ENCODE results near the gene PTTG1IP.
A peak's percentile ranks its signal among the peaks of the same experiment; 100 is the strongest.
"Not testable (repeated sequence)": the region's sequence is repeated elsewhere in the genome, so short reads cannot be mapped to it uniquely, and the experiment has no call there.

Gene PTTG1IP

GRCh38 chr21:44888581-44889550 lies 15.4 kb upstream of the PTTG1IP start:
- no peak for DNase-seq
- Mint-ChIP-seq H3K36me3 (ENCODE audit: insufficient read depth) (peaks cover 79% of the 10 kb centered on the region), H3K4me3 (no peak overlapping the region)

DNA sequence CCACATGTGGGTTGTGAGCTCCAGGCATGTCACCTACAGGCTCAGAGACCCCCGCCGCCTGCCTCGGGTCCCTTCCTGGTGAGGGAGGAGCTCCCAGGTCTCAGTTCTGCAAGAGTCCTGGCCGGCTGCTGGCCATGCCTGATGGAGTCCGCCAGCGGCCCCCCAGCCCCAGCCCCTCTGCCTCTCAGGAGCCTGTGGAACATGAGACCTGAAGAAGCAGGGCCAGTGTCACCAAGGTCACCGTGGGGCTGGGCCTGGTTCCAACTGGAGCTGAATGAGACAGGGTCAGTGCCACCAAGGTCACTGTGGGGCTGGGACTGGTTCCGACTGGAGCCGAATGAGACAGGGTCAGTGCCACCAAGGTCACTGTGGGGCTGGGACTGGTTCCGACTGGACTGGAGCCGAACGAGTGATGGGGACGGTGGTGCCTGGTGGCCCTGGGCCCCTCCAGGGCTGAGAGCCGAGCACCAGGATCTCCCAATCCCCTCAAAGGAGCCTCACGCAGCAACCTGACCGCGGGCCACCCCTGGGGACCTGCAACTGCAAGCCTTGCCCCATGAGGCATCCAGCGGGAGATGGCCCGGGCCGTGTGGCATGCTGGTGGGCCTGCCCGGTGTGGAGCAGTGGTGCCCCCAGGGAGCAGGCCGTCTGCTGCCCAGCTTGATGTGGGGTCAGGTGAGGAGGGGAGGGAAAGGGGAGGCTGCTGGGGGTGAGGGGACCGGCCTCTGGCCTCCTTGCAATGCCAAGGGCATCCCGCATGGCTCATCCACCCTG lies 14.5 kb upstream of the PTTG1IP start:
- peaks cover 71% of the 10 kb centered on the region for H3K36me3 Mint-ChIP-seq (ENCODE audit: insufficient read depth)
- H3K27ac Mint-ChIP-seq, result peak overlapping the region in 1 of 2 donors; percentile 84
- no peak overlapping the region for H3K4me3 Mint-ChIP-seq
- ATAC-seq (replicated peaks), result no peak
- H3K27me3 Mint-ChIP-seq, result no peaks in the 10 kb centered on the region
- H3K4me1 Mint-ChIP-seq (ENCODE audit: low read depth in 2 of 2), result peaks cover 6 to 20% of the 10 kb centered on the region in 2 donors
- DNase-seq, result no peak
- H3K9me3 Mint-ChIP-seq, result no peaks in the 10 kb centered on the region

More at GRCh38 chr21:44888581-44889550, 15.4 kb upstream of the PTTG1IP start:
- no peaks in the 10 kb centered on the region for H3K9me3 Mint-ChIP-seq
- peaks cover 10 to 25% of the 10 kb centered on the region in 2 donors for H3K4me1 Mint-ChIP-seq (ENCODE audit: low read depth in 2 of 2)
- H3K27me3 Mint-ChIP-seq, result no peaks in the 10 kb centered on the region
- ATAC-seq (replicated peaks), result no peak
- peak overlapping the region in 1 of 2 donors; percentile 76 for H3K27ac Mint-ChIP-seq

GRCh38 chr21:44887126-44887806 lies 13.8 kb upstream of the PTTG1IP start:
- Mint-ChIP-seq H3K27ac (peak overlapping the region in 1 of 2 donors; percentile 84), H3K4me1 (ENCODE audit: low read depth in 2 of 2) (peaks cover 0 to 18% of the 10 kb centered on the region in 2 donors), H3K9me3 (no peaks in the 10 kb centered on the region), H3K27me3 (no peaks in the 10 kb centered on the region), H3K4me3 (peak overlapping the region in 1 of 2 donors; percentile 10), H3K36me3 (ENCODE audit: insufficient read depth) (peaks cover 64% of the 10 kb centered on the region)
- DNase-seq, result no peak
- no peak for ATAC-seq (replicated peaks)

GRCh38 chr21:44886113-44887075 lies 12.9 kb upstream of the PTTG1IP start:
- Mint-ChIP-seq H3K9me3 (no peaks in the 10 kb centered on the region), H3K27me3 (no peaks in the 10 kb centered on the region), H3K4me3 (peak overlapping the region in 1 of 2 donors; percentile 10), H3K27ac (peak overlapping the region in 1 of 2 donors; percentile 84), H3K4me1 (ENCODE audit: low read depth in 2 of 2) (peaks cover 2 to 27% of the 10 kb centered on the region in 2 donors), H3K36me3 (ENCODE audit: insufficient read depth) (peaks cover 61% of the 10 kb centered on the region)
- no peak for DNase-seq
- ATAC-seq (replicated peaks), result no peak

GRCh38 chr21:44885615-44886014 lies 12.1 kb upstream of the PTTG1IP start:
- Mint-ChIP-seq H3K4me1 (ENCODE audit: low read depth in 2 of 2) (peaks cover 9 to 31% of the 10 kb centered on the region in 2 donors), H3K9me3 (no peaks in the 10 kb centered on the region), H3K27ac (no peak overlapping the region), H3K27me3 (no peaks in the 10 kb centered on the region), H3K36me3 (ENCODE audit: insufficient read depth) (peaks cover 53% of the 10 kb centered on the region), H3K4me3 (no peak overlapping the region)
- no peak for ATAC-seq (replicated peaks)
- DNase-seq, result no peak

GRCh38 chr21:44884097-44884496 lies 10.6 kb upstream of the PTTG1IP start:
- Mint-ChIP-seq H3K9me3 (no peaks in the 10 kb centered on the region), H3K27ac (peak overlapping the region; percentile 81 to 90), H3K4me3 (no peak overlapping the region), H3K27me3 (no peaks in the 10 kb centered on the region), H3K36me3 (ENCODE audit: insufficient read depth) (peaks cover 38% of the 10 kb centered on the region), H3K4me1 (ENCODE audit: low read depth in 2 of 2) (peaks cover 10 to 31% of the 10 kb centered on the region in 2 donors)
- ATAC-seq (replicated peaks) (peak; percentile 12), DNase-seq (no peak)

DNA sequence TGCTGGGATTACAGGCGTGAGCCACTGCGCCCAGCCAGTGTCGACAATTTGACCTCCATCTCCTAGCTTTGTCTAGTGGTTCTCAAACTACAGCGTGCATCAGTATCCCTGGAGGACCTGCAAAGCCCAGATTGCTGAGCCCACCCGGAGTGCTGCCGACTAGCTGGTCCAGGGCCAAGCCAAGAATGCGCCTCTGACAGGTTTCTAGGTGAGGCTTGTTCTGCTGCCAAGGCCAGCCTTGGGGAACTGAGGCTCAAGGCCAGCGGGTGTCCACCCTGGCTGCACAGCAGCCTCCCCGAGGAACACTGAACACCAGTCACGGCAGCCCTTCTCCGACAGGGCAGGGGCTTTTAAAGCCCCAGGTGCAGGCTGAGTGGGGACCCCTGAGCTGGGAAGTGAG lies 9.8 kb upstream of the PTTG1IP start:
- DNase-seq (no peak), ATAC-seq (replicated peaks) (no peak)
- Mint-ChIP-seq H3K36me3 (ENCODE audit: insufficient read depth) (peaks cover 32% of the 10 kb centered on the region), H3K4me1 (ENCODE audit: low read depth in 2 of 2) (peaks cover 10 to 29% of the 10 kb centered on the region in 2 donors), H3K9me3 (no peaks in the 10 kb centered on the region), H3K4me3 (no peak overlapping the region), H3K27ac (no peak overlapping the region), H3K27me3 (no peaks in the 10 kb centered on the region)

DNA sequence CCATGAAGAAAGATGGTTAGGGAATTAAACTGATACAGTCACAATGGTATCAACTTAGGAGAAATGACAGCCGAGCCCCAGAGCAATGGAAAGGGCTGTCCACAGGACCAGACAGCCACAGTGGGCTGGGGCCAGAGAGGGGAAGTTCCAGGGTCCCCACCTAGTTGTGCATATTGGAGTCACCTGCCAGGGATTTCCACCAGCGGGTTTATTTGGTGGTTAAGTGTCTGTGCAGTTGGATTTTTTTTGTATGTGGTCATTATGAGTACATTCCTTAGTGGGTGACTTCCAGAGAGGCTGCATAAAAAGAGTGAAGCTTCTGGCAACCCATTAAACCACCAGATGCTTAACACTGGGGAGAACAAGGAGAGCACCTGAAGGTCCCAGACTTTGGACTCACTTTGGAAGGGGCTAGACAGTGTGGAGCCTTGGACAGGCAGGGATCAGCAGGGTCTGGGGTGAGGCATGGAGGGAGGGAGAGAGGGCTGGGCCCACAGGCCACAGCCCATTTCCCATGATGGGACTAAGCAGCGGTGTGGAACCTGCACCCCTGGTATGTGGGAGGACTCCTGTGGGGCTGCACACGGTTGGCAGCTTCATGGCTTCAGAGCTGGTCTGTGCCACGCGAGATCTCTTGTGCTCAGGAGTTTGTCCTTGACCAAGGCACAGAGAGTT lies 7.8 kb upstream of the PTTG1IP start:
- no peak overlapping the region for H3K4me3 Mint-ChIP-seq
- no peak for DNase-seq
- peaks cover 10 to 21% of the 10 kb centered on the region in 2 donors for H3K4me1 Mint-ChIP-seq (ENCODE audit: low read depth in 2 of 2)

DNA sequence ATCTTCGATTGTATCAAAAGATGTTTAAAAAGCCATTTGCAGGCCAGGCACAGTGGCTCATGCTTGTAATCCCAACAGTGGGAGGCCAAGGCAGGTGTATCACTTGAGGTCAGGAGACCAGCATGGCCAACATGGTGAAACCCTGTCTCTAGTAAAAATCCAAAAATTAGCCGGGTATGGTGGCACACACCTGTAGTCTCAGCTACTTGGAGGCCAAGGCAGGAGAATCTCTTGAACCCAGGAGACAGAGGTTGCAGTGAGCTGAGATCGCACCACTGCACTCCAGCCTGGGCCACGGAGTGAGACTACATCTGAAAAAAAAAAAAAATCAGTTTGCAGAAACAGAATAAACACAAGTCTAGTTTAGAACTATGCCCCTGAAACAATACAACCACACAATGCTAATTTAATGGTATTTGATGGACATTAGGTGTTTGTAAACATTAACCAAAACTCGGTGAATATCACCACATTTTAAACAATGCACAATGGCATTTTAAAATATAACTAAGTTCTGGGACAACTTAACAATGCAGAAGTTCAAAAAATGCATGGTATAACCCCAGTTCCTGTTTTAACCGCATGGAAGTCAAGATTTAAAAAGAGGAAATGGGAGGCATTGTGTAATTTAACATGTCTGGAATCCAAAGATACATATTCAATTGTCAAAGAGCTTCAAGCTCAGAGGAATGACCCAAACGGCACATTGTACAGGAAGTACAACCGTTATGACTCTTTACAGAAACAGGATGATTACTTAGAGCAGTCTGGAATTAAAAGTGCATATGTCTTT lies 7.1 kb upstream of the PTTG1IP start:
- Mint-ChIP-seq H3K27me3 (no peaks in the 10 kb centered on the region), H3K27ac (peak overlapping the region in 1 of 2 donors; percentile 59), H3K4me1 (ENCODE audit: low read depth in 2 of 2) (peaks cover 13 to 23% of the 10 kb centered on the region in 2 donors), H3K4me3 (no peak overlapping the region), H3K9me3 (no peaks in the 10 kb centered on the region), H3K36me3 (ENCODE audit: insufficient read depth) (peaks cover 9% of the 10 kb centered on the region)
- DNase-seq (no peak), ATAC-seq (replicated peaks) (peak; percentile 25)

More for the DNA sequence above, 7.8 kb upstream of the PTTG1IP start:
- no peaks in the 10 kb centered on the region for H3K9me3 Mint-ChIP-seq
- peaks cover 12% of the 10 kb centered on the region for H3K36me3 Mint-ChIP-seq (ENCODE audit: insufficient read depth)
- ATAC-seq (replicated peaks), result peak; percentile 68
- H3K27ac Mint-ChIP-seq, result peak overlapping the region in 1 of 2 donors; percentile 59
- no peaks in the 10 kb centered on the region for H3K27me3 Mint-ChIP-seq

GRCh38 chr21:44879238-44879637 lies 5.7 kb upstream of the PTTG1IP start:
- Mint-ChIP-seq H3K4me1 (ENCODE audit: low read depth in 2 of 2) (peaks cover 25 to 30% of the 10 kb centered on the region in 2 donors), H3K36me3 (ENCODE audit: insufficient read depth) (peaks cover 16% of the 10 kb centered on the region)
- H3K27me3 Mint-ChIP-seq; DNase-seq; ATAC-seq (replicated peaks); H3K4me3 Mint-ChIP-seq; H3K9me3 Mint-ChIP-seq; H3K27ac Mint-ChIP-seq: not testable (repeated sequence)

All from effector memory CD8-positive, alpha-beta T cell (primary cell).